HG02885 (cell line): ENCODE results near the gene PACRG.

Experiments used
- ATAC-seq: cut with Tn5 transposase; IDR thresholded peaks from one replicate; pipeline ENCODE4 v1.9.1; 2021; ENCODE audit warnings: mild to moderate bottlenecking; ENCODE audit not compliant: unreplicated experiment, poor library complexity

PACRG gene

DNA sequence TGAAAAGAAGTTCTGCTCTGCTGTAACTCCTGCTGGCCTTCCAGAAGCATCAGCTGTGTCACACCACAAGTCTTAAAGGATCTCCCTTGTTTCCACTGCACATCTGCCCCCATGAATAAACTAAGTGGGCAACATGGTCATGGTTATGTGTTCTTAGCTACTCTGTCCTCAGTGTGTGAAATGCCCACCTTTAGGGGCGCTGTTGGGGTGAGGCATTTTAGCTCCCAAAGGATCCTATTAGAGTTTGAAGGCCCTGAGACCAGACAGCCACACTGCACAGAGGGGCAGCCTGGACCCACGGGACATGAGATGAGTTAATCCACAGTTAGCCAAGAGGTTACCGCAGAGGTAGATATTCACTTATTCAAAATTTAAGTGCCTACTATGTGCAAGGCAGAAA, 392.4 kb downstream of the PACRG start:
- peak; percentile 46 for ATAC-seq

DNA sequence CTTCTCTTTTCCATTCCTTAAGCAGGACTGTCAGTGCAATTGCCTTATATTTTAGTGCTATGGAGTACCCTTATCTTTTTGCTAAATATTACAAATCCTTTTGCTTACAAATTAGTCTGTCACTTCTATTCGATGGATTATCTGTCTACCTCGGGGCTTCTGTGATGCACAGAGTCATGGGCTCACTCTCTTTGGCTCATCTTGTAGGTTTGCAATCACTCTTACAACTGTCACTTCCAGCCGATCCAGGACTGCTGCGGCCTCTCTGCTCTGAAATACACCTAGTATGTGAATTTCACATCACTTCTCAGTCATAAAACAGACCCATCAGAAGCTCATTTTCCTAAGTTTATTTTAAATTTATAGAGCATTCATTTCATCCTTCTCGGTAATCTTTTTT, 393.5 kb downstream of the PACRG start:
- no peak for ATAC-seq

- no peak for ATAC-seq
These were observed 394.6 kb downstream of the PACRG start for GRCh38 chr6:163122365-163122764.

GRCh38 chr6:163123098-163123497, 395.3 kb downstream of the PACRG start:
- ATAC-seq: no peak

DNA sequence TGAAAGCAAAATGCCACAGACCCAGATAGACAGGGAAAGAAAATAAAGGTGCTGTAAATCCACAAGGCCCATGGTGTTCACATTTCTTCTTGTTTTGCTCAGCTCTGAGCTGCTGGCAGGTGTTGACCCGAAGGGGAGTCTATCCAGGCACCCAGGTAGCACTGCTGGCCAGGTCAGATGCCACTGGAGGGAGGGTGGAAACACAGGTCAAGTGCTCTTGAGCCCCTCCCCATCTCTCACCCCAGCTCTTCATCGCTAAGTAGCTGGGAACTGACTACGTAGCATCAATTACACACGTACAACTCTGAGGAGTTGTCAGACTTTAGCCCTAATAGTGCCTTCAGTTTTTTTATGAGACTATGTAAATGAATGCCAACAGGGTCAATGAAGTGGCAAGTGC, 399.0 kb downstream of the PACRG start:
- no peak for ATAC-seq

GRCh38 chr6:163127587-163127986, 399.8 kb downstream of the PACRG start:
- no peak for ATAC-seq

GRCh38 chr6:163128324-163128723, 400.6 kb downstream of the PACRG start:
- no peak for ATAC-seq

DNA sequence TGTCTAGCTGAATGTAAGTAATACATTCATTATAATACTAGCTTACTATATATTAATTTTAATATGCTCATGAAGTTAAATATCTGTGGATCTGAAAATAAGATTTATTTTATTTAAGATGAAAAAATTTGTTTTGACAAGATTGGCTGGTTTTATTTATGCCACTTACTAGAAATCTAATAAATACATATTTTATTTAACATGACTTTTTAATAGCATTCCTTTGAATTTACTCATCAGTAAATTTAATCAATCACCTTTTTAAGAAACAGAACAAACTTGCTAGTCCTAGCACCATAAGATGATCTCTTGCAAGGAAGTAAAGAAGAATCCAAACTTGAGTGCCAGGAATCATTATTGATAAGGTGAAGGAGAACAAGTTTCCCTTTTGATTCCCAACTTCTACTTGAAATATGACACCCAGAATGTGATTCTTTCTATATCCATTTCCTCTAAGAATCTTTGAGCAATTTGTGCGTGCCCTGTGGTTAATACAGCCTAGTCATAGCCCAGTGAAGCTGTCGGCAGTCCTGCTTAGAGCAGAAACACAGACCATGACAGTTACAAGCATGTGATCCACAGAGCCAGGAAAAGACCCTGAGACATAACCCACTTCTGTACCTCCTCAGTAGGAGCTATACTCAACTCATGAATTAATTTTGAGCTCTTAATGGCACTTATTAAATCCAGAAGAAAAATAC, 404.4 kb downstream of the PACRG start:
- ATAC-seq: no peak

DNA sequence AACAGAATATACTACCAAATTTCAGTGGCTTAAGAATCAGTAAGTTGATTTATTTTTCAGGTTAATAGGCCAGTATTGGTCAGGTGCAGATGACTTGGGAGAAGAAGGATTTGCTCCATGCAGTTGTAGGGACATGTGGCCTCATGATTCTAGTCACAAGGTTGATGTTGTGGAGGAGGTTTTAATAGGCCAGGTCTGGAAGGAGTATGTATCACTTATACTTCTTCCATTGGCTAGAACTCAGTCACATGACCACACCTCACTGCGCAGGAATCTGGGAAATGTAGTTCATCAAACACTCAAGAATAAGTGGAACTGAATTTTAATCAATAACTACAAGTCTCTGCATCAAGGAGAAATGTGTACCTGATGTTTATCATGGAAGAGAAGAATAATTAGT, 405.2 kb downstream of the PACRG start:
- no peak for ATAC-seq

DNA sequence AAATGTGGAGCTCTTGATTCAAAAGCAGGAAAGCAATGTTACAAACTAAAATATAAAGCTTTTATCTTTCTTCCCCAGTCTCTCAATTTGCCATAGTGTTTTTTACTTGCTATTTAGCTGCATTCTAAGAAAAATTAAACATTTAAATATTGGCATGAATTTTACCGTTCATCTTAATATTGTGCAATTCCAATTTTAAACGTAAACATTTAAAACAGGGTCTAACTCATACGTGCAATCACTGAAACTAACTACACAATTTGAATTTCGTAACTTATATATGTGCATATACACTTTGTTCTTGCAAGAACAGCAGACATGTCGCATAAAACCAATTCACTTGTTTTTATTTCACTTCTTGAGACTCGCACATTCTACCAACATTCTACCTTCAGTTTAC, 405.9 kb downstream of the PACRG start:
- no peak for ATAC-seq

- ATAC-seq: no peak
These were observed 409.1 kb downstream of the PACRG start for GRCh38 chr6:163136681-163137397.

DNA sequence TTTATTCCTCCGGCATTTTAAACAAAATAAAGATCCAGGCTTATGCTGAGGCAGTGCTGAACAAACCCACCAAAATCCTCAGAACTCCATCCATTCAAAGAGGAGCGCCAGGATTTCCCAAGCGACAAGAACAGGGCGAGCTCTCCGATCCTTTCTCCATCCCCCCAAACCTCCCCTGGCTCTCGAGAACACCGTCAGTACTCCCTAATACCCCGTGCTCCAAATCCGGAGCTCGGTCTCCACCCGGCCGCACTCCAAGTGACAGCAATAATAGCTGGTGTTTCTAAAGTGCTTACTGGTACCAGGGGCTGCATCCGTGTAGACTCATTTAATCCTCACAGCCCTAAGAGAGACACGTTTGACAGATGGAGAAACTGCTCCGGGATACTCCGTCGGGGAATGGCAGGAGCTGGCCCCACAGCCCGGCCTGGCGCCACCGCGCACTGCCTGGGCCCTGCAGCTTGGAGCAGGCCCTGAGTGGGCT, 409.7 kb downstream of the PACRG start:
- no peak for ATAC-seq

DNA sequence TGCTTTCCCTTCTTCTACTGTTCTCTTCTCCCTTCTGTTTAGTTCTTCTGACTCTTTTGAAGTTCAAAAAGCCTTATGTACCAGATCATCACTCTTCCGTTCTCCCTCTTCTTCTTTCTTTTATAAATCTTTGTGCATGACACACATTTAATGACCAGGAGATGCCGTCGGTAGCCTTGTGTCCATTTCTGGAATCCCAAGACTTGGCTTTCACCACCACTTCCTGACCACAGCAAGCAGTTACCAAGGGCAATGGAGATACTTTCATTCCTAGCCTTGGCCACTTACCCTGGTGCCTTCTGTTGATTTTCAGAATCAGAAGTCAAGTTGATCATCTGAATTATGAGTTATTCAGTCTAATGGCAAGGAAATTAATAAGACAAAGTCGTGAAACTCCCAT, 418.3 kb downstream of the PACRG start:
- no peak for ATAC-seq

- no peak for ATAC-seq
These were observed 420.2 kb downstream of the PACRG start for GRCh38 chr6:163147994-163148393.

DNA sequence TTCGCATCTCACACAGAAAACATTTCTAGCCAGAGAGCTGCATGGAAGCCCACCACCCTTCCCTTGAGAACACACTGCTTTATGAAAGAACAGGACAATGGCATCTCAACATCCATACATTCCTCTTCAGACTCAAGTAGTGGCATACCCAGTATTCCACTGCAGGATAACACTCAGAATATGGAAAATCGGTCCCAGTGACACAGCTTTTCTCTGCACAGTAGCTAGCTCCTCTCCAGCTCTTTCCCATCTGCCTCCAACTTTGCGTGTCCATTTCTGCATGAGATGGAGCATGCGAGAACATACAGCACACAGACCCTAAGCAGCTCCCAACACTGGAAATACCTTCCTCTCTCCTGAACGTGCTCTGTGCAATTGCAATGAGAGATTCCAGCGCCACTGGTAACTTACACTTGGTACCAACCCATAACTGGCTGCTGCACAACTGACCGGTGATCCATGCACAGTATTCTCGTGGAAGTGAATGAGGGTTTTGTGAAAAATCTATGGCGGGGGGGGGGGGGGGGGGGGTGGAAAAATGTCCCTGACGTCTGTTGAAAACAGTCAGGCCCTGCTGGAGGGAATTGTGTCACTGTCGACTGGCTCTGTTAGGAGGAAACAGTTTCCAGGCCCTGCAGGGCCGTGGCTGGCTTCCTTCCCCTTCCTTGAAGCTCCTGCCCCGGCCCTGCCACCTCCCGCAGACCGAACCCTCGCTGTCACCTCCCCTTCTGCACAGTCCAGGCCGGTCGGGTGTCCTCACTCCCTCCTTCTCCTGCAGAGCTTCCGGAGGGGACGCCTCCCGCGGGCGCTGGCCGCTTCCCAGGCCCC, 420.9 kb downstream of the PACRG start:
- no peak for ATAC-seq

DNA sequence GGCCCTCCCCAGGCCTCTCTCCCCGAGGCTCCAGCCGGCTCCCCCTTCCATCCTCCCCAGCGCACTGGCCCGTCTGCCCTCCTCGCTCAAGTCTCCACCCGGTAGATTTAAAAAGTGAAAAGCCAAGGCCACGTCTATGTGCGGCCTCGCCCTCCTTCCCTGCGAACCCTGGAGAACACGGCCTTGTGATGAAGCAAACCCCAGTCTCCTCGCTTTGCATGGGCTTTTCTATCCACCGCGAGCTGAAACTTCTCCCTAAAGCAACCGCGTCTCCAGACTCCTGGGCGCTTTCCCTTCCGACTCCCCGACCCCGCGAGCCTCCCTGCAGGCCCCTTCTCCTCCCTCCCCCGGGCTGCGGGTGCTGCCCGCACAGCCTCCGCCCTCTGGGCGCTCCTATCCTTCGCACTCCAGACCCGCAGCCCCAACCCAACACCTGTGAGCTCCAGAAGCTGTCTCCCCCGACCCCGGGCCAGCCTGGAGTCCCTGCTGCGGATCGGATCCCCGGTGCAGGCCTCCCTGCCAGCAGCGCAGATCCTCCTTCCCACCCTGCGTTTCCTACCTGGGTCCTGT, 421.6 kb downstream of the PACRG start:
- ATAC-seq: no peak

GRCh38 chr6:163151212-163151611, 423.4 kb downstream of the PACRG start:
- no peak for ATAC-seq

DNA sequence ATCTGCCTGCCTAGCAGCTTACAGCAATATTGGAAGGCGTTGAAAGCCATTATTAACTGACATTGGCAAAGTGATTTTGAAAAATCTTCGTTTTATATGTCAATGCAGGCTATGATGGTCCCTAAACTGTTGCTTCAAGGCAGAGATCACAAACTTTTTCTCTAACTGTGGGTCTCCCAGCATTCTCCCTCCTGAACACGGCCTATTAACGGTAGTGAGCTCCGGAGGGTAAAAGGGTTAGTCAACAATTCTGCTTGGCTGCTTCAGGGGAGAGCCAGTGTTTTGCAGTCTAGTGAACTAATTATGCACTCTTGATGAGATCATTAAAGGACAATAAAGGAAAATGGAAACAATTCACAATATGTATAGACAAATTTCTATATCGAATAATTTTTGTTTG, 424.9 kb downstream of the PACRG start:
- ATAC-seq: no peak

DNA sequence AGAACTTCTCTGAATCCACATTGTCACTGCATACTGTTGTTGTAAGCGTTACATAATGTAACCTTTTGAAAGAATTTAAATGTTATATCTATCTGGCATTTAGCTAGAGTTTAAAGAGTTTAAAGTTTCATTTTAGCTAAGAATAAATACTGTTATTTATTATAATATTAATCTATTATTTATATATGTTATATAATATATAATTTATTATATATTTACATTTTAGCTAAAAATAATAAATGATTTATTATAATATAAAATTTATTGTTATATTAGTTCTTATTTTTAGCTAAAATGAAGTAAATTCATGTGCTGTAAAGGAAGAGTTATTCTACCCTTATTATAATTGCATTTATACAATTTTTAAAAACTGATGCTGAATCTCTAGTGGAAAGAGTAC, 431.3 kb downstream of the PACRG start:
- no peak for ATAC-seq

DNA sequence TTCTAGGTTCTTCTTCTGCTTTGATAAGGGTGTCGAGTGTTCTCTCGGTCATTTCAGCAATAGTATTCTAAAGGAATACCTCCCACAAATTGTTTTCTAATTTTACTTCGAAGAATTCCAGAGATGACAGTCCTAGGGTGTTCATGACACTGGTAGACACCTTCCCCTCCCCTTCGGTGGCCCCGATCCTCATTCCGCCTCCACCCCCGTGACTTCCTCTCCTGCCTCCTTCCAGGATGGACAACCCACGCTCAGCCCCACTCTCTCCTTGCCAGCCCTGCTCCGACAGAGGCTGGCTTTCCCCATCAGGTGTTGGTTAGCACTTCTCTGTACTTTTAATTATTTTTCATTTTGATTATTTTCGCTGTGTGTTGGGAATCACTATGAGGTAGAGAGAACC, 431.9 kb downstream of the PACRG start:
- no peak for ATAC-seq
